IMR-90 (cell line): Measurements from ENCODE around the gene HGF. TPM values are rescaled to one million over a fixed set of nuclear protein-coding genes. Genes with fewer than 3 reads are reported as not detected.
A peak's percentile ranks its signal among the peaks of the same experiment; 100 is the strongest.

Source experiments
- ATAC-seq: fragments of 200-7000 bp; cut with Tn5 transposase; 2 replicates; pipeline ENCODE4 v1.9.1; 2020; ENCODE audit warnings: low read depth, mild to moderate bottlenecking, moderate library complexity
- BruUV-seq: library from RNA; stranded (reverse); fragments of 400-500 nt; replicated peaks from 2 replicates; lab custom pipeline; 2021; lab: Mats Ljungman, UMichigan
- CTCF ChIA-PET: fragments of 300-600 bp; formaldehyde crosslinking; extraction: SDS; loops from one replicate; lab custom pipeline; 2021; ENCODE audit warnings: antibody characterized with exemption; lab: Yijun Ruan, JAX
- POLR2A ChIA-PET: fragments of 300-600 bp; sonication (Branson Sonifier 250); formaldehyde crosslinking; loops from one replicate; lab custom pipeline; 2022; ENCODE audit warnings: antibody characterized with exemption; ENCODE audit not compliant: unreplicated experiment; lab: Charles Lee
- DNase-seq: peaks from one replicate; pipeline ENCODE4 v3.0.0; 2013
- H2AFZ ChIP-seq: replicated peaks from 2 replicates; pipeline ENCODE3; 2013; ENCODE audit warnings: low read length, mild to moderate bottlenecking; ENCODE audit not compliant: poor library complexity
- H2AK5ac ChIP-seq: 2 replicates; pipeline ENCODE4 v1.6.1; 2013; ENCODE audit warnings: low read depth, low read length, inconsistent platforms
- H2AK9ac ChIP-seq: replicated peaks from 2 replicates; pipeline ENCODE3; 2013; ENCODE audit warnings: mild to moderate bottlenecking, low read depth, low read length, moderate library complexity; ENCODE audit not compliant: poor library complexity
- H2BK120ac ChIP-seq: 2 replicates; pipeline ENCODE4 v1.6.1; 2013; ENCODE audit warnings: low read depth, low read length, inconsistent platforms
- H2BK15ac ChIP-seq: 3 replicates; pipeline ENCODE4 v1.6.1; 2013; ENCODE audit warnings: low read depth, low read length, inconsistent platforms
- H2BK20ac ChIP-seq: 2 replicates; pipeline ENCODE4 v1.6.1; 2013; ENCODE audit warnings: low read depth, mild to moderate bottlenecking, inconsistent platforms, low read length, moderate library complexity
- H2BK5ac ChIP-seq: 2 replicates; pipeline ENCODE4 v1.6.1; 2013; ENCODE audit warnings: mild to moderate bottlenecking, low read depth, low read length, inconsistent platforms; ENCODE audit not compliant: poor library complexity, severe bottlenecking
- H3K14ac ChIP-seq: replicated peaks from 2 replicates; pipeline ENCODE4 v1.6.1; 2013; ENCODE audit warnings: low read depth, low read length, inconsistent platforms
- H3K18ac ChIP-seq: 2 replicates; pipeline ENCODE4 v1.6.1; 2013; ENCODE audit warnings: low read depth, low read length, control low read depth
- H3K23ac ChIP-seq: 2 replicates; pipeline ENCODE4 v1.6.1; 2013; ENCODE audit warnings: low read depth, low read length, inconsistent platforms
- H3K27ac ChIP-seq: 2 replicates; pipeline ENCODE4 v1.5.1; 2013; ENCODE audit warnings: mild to moderate bottlenecking, control low read depth, low read length; ENCODE audit not compliant: insufficient read depth
- H3K27me3 ChIP-seq: 2 replicates; pipeline ENCODE4 v1.6.1; 2013; ENCODE audit warnings: low read length; ENCODE audit not compliant: control insufficient read depth, insufficient read depth
- H3K36me3 ChIP-seq: 2 replicates; pipeline ENCODE4 v1.6.1; 2013; ENCODE audit warnings: low read length, mixed read lengths; ENCODE audit not compliant: control insufficient read depth, insufficient read depth
- H3K4ac ChIP-seq: 2 replicates; pipeline ENCODE4 v1.6.1; 2013; ENCODE audit warnings: low read depth, low read length, inconsistent platforms
- H3K4me1 ChIP-seq: 2 replicates; pipeline ENCODE4 v1.6.1; 2013; ENCODE audit warnings: low read length, mixed read lengths; ENCODE audit not compliant: control insufficient read depth, insufficient read depth
- H3K4me2 ChIP-seq: 2 replicates; pipeline ENCODE4 v1.6.1; 2013; ENCODE audit warnings: low read depth, mild to moderate bottlenecking, control low read depth, low read length, moderate library complexity
- H3K4me3 ChIP-seq: 2 replicates; pipeline ENCODE4 v1.5.1; 2013; ENCODE audit warnings: low read depth, mild to moderate bottlenecking, control low read depth, low read length, moderate library complexity; ENCODE audit not compliant: insufficient read depth
- H3K56ac ChIP-seq: 2 replicates; pipeline ENCODE4 v1.6.1; 2013; ENCODE audit warnings: low read length, inconsistent platforms; ENCODE audit not compliant: insufficient read depth; ENCODE audit errors: extremely low read depth
- H3K79me1 ChIP-seq, 2 experiments: 2 replicates each; pipeline ENCODE4 v1.6.1; 2013; ENCODE audit warnings: low read length in 2 of 2, inconsistent platforms in 1 of 2, low read depth in 1 of 2
- H3K9ac ChIP-seq: 2 replicates; pipeline ENCODE4 v1.6.1; 2013; ENCODE audit warnings: low read depth, low read length, control low read depth
- H3K9me1 ChIP-seq: 2 replicates; pipeline ENCODE4 v1.6.1; 2013; ENCODE audit warnings: low read length, inconsistent platforms; ENCODE audit not compliant: insufficient read depth
- H3K9me3 ChIP-seq: 2 replicates; pipeline ENCODE4 v1.6.1; 2013; ENCODE audit warnings: low read length; ENCODE audit not compliant: control insufficient read depth, insufficient read depth
- H4K20me1 ChIP-seq: 2 replicates; pipeline ENCODE4 v1.6.1; 2013; ENCODE audit warnings: low read length, inconsistent platforms; ENCODE audit not compliant: insufficient read depth
- H4K5ac ChIP-seq: 2 replicates; pipeline ENCODE4 v1.6.1; 2013; ENCODE audit warnings: mild to moderate bottlenecking, low read depth, low read length, control low read depth
- H4K8ac ChIP-seq, 2 experiments: 2 replicates each; pipeline ENCODE4 v1.6.1; 2013; ENCODE audit warnings: low read depth in 2 of 2, low read length in 2 of 2, control low read depth in 1 of 2, inconsistent platforms in 1 of 2
- H4K91ac ChIP-seq: 2 replicates; pipeline ENCODE4 v1.6.1; 2013; ENCODE audit warnings: low read depth, low read length, inconsistent platforms; ENCODE audit not compliant: insufficient read depth
- CEBPB ChIP-seq: IDR thresholded peaks from 2 replicates; pipeline ENCODE4 v1.6.1; 2012; ENCODE audit warnings: low read depth, low read length, improper control_type of control experiment
- NFE2L2 ChIP-seq: fragments of 150-350 bp; IDR thresholded peaks from 2 replicates; pipeline ENCODE4 v1.6.1; 2016; ENCODE audit warnings: low read depth, mild to moderate bottlenecking, low read length
- WGBS, 2 experiments: methylation state at CpG; one replicate each; pipeline versions ENCODE4 v1.1.5 to v1.1.7; 2013; ENCODE audit warnings: missing lambda C conversion rate in 2 of 2; ENCODE audit not compliant: insufficient read length in 1 of 2; ENCODE audit errors: extremely low coverage in 2 of 2; 5-methylcytosine and 5-hydroxymethylcytosine counted together
- dilution Hi-C: fragments of 300-500 bp; cut with HindIII; formaldehyde crosslinking; loops from one replicate; pipeline ENCODE4 v1.14.3; 2018; ENCODE audit warnings: low sequenced_read_pairs; ENCODE audit not compliant: unreplicated experiment
- in situ Hi-C: fragments of 300-500 bp; cut with MboI; formaldehyde crosslinking; loops from 3 replicates; pipeline ENCODE4 v1.14.3; 2019; ENCODE audit warnings: low sequenced_read_pairs, inconsistent platforms, mixed read lengths
- intact Hi-C: fragments of 100-400 bp; cut with micrococcal nuclease; formaldehyde crosslinking; loops from 2 replicates; pipeline ENCODE4 v1.10.0; 2022
- polyA plus RNA-seq, 3 experiments: library from polyadenylated mRNA; depleted of rRNA; stranded (reverse); fragments of >200 nt; gene quantifications; 2 replicates each; pipeline ENCODE4 v1.2.3, GENCODE V29; 2012; ENCODE audit warnings: low replicate concordance in 1 of 3
- total RNA-seq: library from RNA; depleted of rRNA; stranded (reverse); fragments of >200 nt; gene quantifications from 2 replicates; pipeline ENCODE4 v1.2.3, GENCODE V29; 2012

Gene HGF
- total and polyA plus RNA-seq, 2 of the 4 experiments (the other 2 are of a cell fraction): 16.8 to 50.9 TPM

- no TSS peak for BruUV-seq
- Histone ChIP-seq H2BK5ac (peak overlapping the region; percentile 20), H3K79me1 (no peaks in the 10 kb centered on the region), H2BK120ac (peak overlapping the region; percentile 74), H2AK9ac (peak overlapping the region; percentile 77), H3K4me1 (peaks cover 2% of the 10 kb centered on the region), H3K14ac (peak overlapping the region; percentile 70), H2AK5ac (peak overlapping the region; percentile 94), H3K23ac (peak overlapping the region; percentile 27; the same call in 1 of the 2 replicates), H3K4ac (peak overlapping the region; percentile 72), H3K4me3 (no peak overlapping the region), H2BK20ac (peak overlapping the region; percentile 77), H3K36me3 (no peaks in the 10 kb centered on the region), H4K20me1 (no peaks in the 10 kb centered on the region), H3K27me3 (no peaks in the 10 kb centered on the region), H2AFZ (peak overlapping the region; percentile 34), H2BK15ac (peak overlapping the region; percentile 84), H3K56ac (no peak overlapping the region), H3K9ac (no peak overlapping the region), H3K4me2 (no peak overlapping the region), H3K18ac (peak overlapping the region; percentile 74), H3K9me1 (no peaks in the 10 kb centered on the region), H4K5ac (peak overlapping the region; percentile 89), H4K91ac (peak overlapping the region; percentile 84), H3K9me3 (peaks cover 9% of the 10 kb centered on the region; the same call in 1 of the 2 replicates), H3K27ac (peak overlapping the region; percentile 60; the same call in 1 of the 2 replicates), H4K8ac (peak overlapping the region; percentile 77 to 80)
- in situ Hi-C loops (no loop called here), dilution Hi-C loops (no loop called here), intact Hi-C loops (no loop called here)
- no CpG with 5 or more reads among the region's 3 CpGs for WGBS, 2 experiments
- CTCF ChIA-PET: interaction anchor here (1.2 kb wide), 1 partner anchor 14 kb away, joined by 3 read pairs; no protein-coding TSS in a partner anchor
- POLR2A ChIA-PET: no interaction called here
- ATAC-seq (no peak), DNase-seq (no peak)
- TF ChIP-seq NFE2L2: no peak
- peak; percentile 38; the same call in 1 of the 2 replicates for TF ChIP-seq CEBPB
These were observed 100.3 kb downstream of the HGF start for GRCh38 chr7:81669476-81670105.
